ENCODE measurements around the gene ZFHX3. TPM values are rescaled to one million over a fixed set of nuclear protein-coding genes. Genes with fewer than 3 reads are reported as not detected.
A peak's percentile ranks its signal among the peaks of the same experiment; 100 is the strongest.

The ZFHX3 gene
- polyA plus RNA-seq, 1 donor from 2014 or later = 26.4 TPM

- Histone ChIP-seq H3K9ac (ENCODE audit: low read length) (no peak overlapping the region), H2AFZ (ENCODE audit: low read depth, low read length) (no peak overlapping the region)
Observed at GRCh38 chr16:72886346-72886974, 161.5 kb downstream of the ZFHX3 start.

GRCh38 chr16:72884573-72884972, 163.4 kb downstream of the ZFHX3 start:
- H2AFZ ChIP-seq (ENCODE audit: low read depth, low read length) = no peak overlapping the region
- no peak overlapping the region for H3K4me2 ChIP-seq (ENCODE audit: low read length)
- H4K20me1 ChIP-seq (ENCODE audit: insufficient read depth) = peaks cover 37% of the 10 kb centered on the region
- no peak overlapping the region for H3K27ac ChIP-seq (ENCODE audit: low read length)
- peaks cover 96% of the 10 kb centered on the region for H3K79me2 ChIP-seq (replicated peaks; ENCODE audit: insufficient read depth, low read length)
- no peaks in the 10 kb centered on the region for H3K27me3 ChIP-seq (ENCODE audit: insufficient read depth, low read depth, low read length)
- H3K4me3 ChIP-seq (ENCODE audit: low read length) = no peak overlapping the region
- H3K9me2 ChIP-seq (ENCODE audit: insufficient read depth, low read length) = no peaks in the 10 kb centered on the region
- no peaks in the 10 kb centered on the region for H3K9me3 ChIP-seq (ENCODE audit: low read length)
- H3K9ac ChIP-seq (ENCODE audit: low read length) = no peak overlapping the region
- H3K36me3 ChIP-seq (ENCODE audit: insufficient read depth, low read length) = peaks cover 19% of the 10 kb centered on the region
- H3F3A ChIP-seq (ENCODE audit: insufficient read depth, low read length, poor library complexity, severe bottlenecking) = no peaks in the 10 kb centered on the region
- TF ChIP-seq REST (IDR thresholded peaks at IDR 0.05; ENCODE audit: borderline replicate concordance) (no peak), EZH2 (IDR thresholded peaks at IDR 0.05; ENCODE audit: borderline replicate concordance, insufficient read depth, low read length, poor library complexity, severe bottlenecking) (no peak), POLR2AphosphoS5 (IDR thresholded peaks at IDR 0.05) (peak; percentile 1), EP300 (conservative IDR thresholded peaks at IDR 0.05; ENCODE audit: poor library complexity, severe bottlenecking) (no peak), SMC3 (conservative IDR thresholded peaks at IDR 0.05; ENCODE audit: poor library complexity) (no peak), MXI1 (conservative IDR thresholded peaks at IDR 0.05; ENCODE audit: poor library complexity, severe bottlenecking) (no peak)

More at GRCh38 chr16:72886346-72886974, 161.5 kb downstream of the ZFHX3 start:
- Histone ChIP-seq H3K36me3 (ENCODE audit: insufficient read depth, low read length) (peaks cover 29% of the 10 kb centered on the region), H3K4me3 (ENCODE audit: low read length) (no peak overlapping the region), H3F3A (ENCODE audit: insufficient read depth, low read length, poor library complexity, severe bottlenecking) (peaks cover 3% of the 10 kb centered on the region), H3K27ac (ENCODE audit: low read length) (no peak overlapping the region), H3K9me3 (ENCODE audit: low read length) (no peaks in the 10 kb centered on the region), H3K9me2 (ENCODE audit: insufficient read depth, low read length) (no peaks in the 10 kb centered on the region), H3K4me2 (ENCODE audit: low read length) (no peak overlapping the region), H4K20me1 (ENCODE audit: insufficient read depth) (peaks cover 36% of the 10 kb centered on the region), H3K79me2 (replicated peaks; ENCODE audit: insufficient read depth, low read length) (peaks cover 96% of the 10 kb centered on the region), H3K27me3 (ENCODE audit: insufficient read depth, low read depth, low read length) (no peaks in the 10 kb centered on the region)
- TF ChIP-seq TAF1 (IDR thresholded peaks at IDR 0.05; ENCODE audit: low read depth) (no peak), EZH2 (IDR thresholded peaks at IDR 0.05; ENCODE audit: borderline replicate concordance, insufficient read depth, low read length, poor library complexity, severe bottlenecking) (no peak), MXI1 (conservative IDR thresholded peaks at IDR 0.05; ENCODE audit: poor library complexity, severe bottlenecking) (no peak), POLR2AphosphoS5 (IDR thresholded peaks at IDR 0.05) (no peak), SMC3 (conservative IDR thresholded peaks at IDR 0.05; ENCODE audit: poor library complexity) (no peak), REST (IDR thresholded peaks at IDR 0.05; ENCODE audit: borderline replicate concordance) (no peak), CTCF (IDR thresholded peaks at IDR 0.05; ENCODE audit: poor library complexity, severe bottlenecking) (no peak), EP300 (conservative IDR thresholded peaks at IDR 0.05; ENCODE audit: poor library complexity, severe bottlenecking) (no peak), RAD21 (conservative IDR thresholded peaks at IDR 0.05) (no peak)

Data from neural cell (in vitro differentiated cells).